Measurements from ENCODE around the gene HAPSTR1. TPM values are rescaled to one million over a fixed set of nuclear protein-coding genes. Genes with fewer than 3 reads are reported as not detected.
A peak's percentile ranks its signal among the peaks of the same experiment; 100 is the strongest.

Gene HAPSTR1
- total RNA-seq, 1 donor from 2014 or later = 53.1 TPM

GRCh38 chr16:9099131-9099625 is 7.7 kb downstream of the HAPSTR1 start:
- Histone ChIP-seq H3K4me1 (peaks cover 97% of the 10 kb centered on the region), H3K27me3 (ENCODE audit: low read depth) (no peaks in the 10 kb centered on the region), H3K4me3 (no peak overlapping the region), H3K9me3 (no peaks in the 10 kb centered on the region), H3K36me3 (peaks cover 67% of the 10 kb centered on the region), H3K27ac (peak overlapping the region; percentile 56)
- DNase-seq (peak; percentile 71), ATAC-seq (peak; percentile 59 to 83)
- intact Hi-C loops (cut with DNase I) = no loop called here
- TF ChIP-seq CTCF (IDR thresholded peaks at IDR 0.05) = no peak

- Histone ChIP-seq H3K4me3 (no peak overlapping the region), H3K27ac (no peak overlapping the region), H3K27me3 (ENCODE audit: low read depth) (no peaks in the 10 kb centered on the region), H3K4me1 (peaks cover 97% of the 10 kb centered on the region), H3K36me3 (peaks cover 72% of the 10 kb centered on the region), H3K9me3 (no peaks in the 10 kb centered on the region)
- DNase-seq (no peak), ATAC-seq (no peak)
- intact Hi-C loops (cut with DNase I) = no loop called here
- no peak for TF ChIP-seq CTCF (IDR thresholded peaks at IDR 0.05)
Observed at GRCh38 chr16:9102379-9102778, 10.9 kb downstream of the HAPSTR1 start.

- Histone ChIP-seq H3K9me3 (no peaks in the 10 kb centered on the region), H3K27me3 (ENCODE audit: low read depth) (no peaks in the 10 kb centered on the region), H3K27ac (no peak overlapping the region), H3K36me3 (peaks cover 72% of the 10 kb centered on the region), H3K4me1 (peaks cover 95% of the 10 kb centered on the region), H3K4me3 (no peak overlapping the region)
- intact Hi-C loops (cut with DNase I) = no loop called here
- TF ChIP-seq CTCF (IDR thresholded peaks at IDR 0.05) = no peak
- DNase-seq (no peak), ATAC-seq (no peak)
Observed at GRCh38 chr16:9102943-9103342, 11.5 kb downstream of the HAPSTR1 start.

- no peak for TF ChIP-seq CTCF (IDR thresholded peaks at IDR 0.05)
- DNase-seq (no peak), ATAC-seq (no peak)
- peaks cover 74% of the 10 kb centered on the region for H3K36me3 ChIP-seq
- H3K27me3 ChIP-seq (ENCODE audit: low read depth) = no peaks in the 10 kb centered on the region
- peaks cover 95% of the 10 kb centered on the region for H3K4me1 ChIP-seq
- H3K9me3 ChIP-seq = no peaks in the 10 kb centered on the region
- H3K4me3 ChIP-seq = no peak overlapping the region
- no peak overlapping the region for H3K27ac ChIP-seq
- intact Hi-C loops (cut with DNase I) = no loop called here
Observed at GRCh38 chr16:9103546-9103945, 12.1 kb downstream of the HAPSTR1 start.

- intact Hi-C loops (cut with DNase I) = no loop called here
Observed at GRCh38 chr16:9105189-9105588, 13.7 kb downstream of the HAPSTR1 start.

More at GRCh38 chr16:9105189-9105588, 13.7 kb downstream of the HAPSTR1 start:
- Histone ChIP-seq H3K36me3 (peaks cover 88% of the 10 kb centered on the region), H3K4me1 (peaks cover 95% of the 10 kb centered on the region), H3K27ac (no peak overlapping the region), H3K9me3 (no peaks in the 10 kb centered on the region), H3K27me3 (ENCODE audit: low read depth) (no peaks in the 10 kb centered on the region), H3K4me3 (no peak overlapping the region)
- no peak for TF ChIP-seq CTCF (IDR thresholded peaks at IDR 0.05)
- ATAC-seq (no peak), DNase-seq (no peak)

Data from lower lobe of right lung (tissue), 2 donors.